Loucy (cell line): ENCODE data around the gene ARGLU1.

Experiments used
- CTCF ChIP-seq: fragments of 200-600 bp; sonication (generic); conservative IDR thresholded peaks from 2 replicates; pipeline ENCODE4 v1.5.1; 2014; ENCODE audit warnings: mild to moderate bottlenecking, antibody characterized with exemption, low read length
- EZH2phosphoT487 ChIP-seq: fragments of 200-600 bp; IDR thresholded peaks from 2 replicates; pipeline ENCODE4 v1.6.1; 2018; ENCODE audit warnings: antibody characterized with exemption, mild to moderate bottlenecking, moderate library complexity, borderline replicate concordance

DNA sequence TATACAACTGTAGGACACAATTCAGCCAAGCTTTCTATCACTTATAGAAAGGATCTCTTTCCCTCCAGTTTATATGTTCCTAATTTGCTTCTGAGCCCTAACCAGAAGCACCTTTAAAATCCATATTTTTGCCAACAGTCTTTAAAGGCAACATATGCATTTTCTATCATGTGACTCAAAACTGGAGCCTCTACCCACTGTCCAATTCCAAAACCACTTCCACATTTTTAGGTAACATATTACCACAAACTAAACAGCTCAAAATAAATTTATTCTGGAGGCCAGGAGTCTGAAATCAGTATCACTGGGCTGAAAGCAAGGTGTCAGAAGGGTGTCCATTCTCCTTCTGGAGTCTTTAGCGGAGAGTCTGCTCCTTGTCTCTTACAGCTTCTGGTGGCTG, 16.6 kb downstream of the ARGLU1 start:
- TF ChIP-seq CTCF (no peak), EZH2phosphoT487 (no peak)
